Measurements from ENCODE around the gene GALP.

- TF ChIP-seq, protein P1, sequence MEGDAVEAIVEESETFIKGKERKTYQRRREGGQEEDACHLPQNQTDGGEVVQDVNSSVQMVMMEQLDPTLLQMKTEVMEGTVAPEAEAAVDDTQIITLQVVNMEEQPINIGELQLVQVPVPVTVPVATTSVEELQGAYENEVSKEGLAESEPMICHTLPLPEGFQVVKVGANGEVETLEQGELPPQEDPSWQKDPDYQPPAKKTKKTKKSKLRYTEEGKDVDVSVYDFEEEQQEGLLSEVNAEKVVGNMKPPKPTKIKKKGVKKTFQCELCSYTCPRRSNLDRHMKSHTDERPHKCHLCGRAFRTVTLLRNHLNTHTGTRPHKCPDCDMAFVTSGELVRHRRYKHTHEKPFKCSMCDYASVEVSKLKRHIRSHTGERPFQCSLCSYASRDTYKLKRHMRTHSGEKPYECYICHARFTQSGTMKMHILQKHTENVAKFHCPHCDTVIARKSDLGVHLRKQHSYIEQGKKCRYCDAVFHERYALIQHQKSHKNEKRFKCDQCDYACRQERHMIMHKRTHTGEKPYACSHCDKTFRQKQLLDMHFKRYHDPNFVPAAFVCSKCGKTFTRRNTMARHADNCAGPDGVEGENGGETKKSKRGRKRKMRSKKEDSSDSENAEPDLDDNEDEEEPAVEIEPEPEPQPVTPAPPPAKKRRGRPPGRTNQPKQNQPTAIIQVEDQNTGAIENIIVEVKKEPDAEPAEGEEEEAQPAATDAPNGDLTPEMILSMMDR (IDR thresholded peaks at IDR 0.05; ENCODE audit: low read depth, low read length), result no peak
- no peak for TF ChIP-seq EZH2phosphoT487 (IDR thresholded peaks at IDR 0.05; ENCODE audit: low read depth)
Measured at GRCh38 chr19:56149656-56150038, 26.2 kb upstream of the GALP start.
